Body of pancreas (tissue), 4 donors: Measurements from ENCODE around the gene CFAP54.

Experiments
- CTCF ChIP-seq, 7 experiments: fragments of 450-650 bp in 4 of 7; fragments of 200-600 bp in 3 of 7; sonication (generic) in 3 of 7; IDR thresholded peaks; one replicate each; pipeline ENCODE4 v1.5.1; 2016 to 2019; ENCODE audit warnings: antibody characterized with exemption in 7 of 7
- POLR2A ChIP-seq, 3 donors: fragments of 450-650 bp; IDR thresholded peaks; one replicate each; pipeline ENCODE4 v1.6.1; 2016; ENCODE audit warnings: antibody characterized with exemption in 3 of 3, mild to moderate bottlenecking in 2 of 3

GRCh38 chr12:96749999-96750398 is 260.6 kb downstream of the CFAP54 start:
- TF ChIP-seq CTCF (IDR thresholded peaks at IDR 0.05) (no peak), POLR2A (IDR thresholded peaks at IDR 0.05) (no peak)
